GM12891 (cell line): ENCODE data around the gene AHDC1.

Experiments used
- DNase-seq: peaks from one replicate; pipeline ENCODE4 v3.0.0; 2011; ENCODE audit warnings: low spot score; ENCODE audit not compliant: insufficient read length
- FAIRE-seq: peaks from 2 replicates; lab custom pipeline; 2011; peaks lifted over from hg19 to GRCh38; lab: Jason Lieb, UNC
- PAX5 ChIP-seq: IDR thresholded peaks from 2 replicates; pipeline ENCODE4 v1.6.1; 2011; ENCODE audit warnings: low read length, moderate library complexity, mild to moderate bottlenecking; ENCODE audit not compliant: insufficient read depth, severe bottlenecking
- POLR2A ChIP-seq: IDR thresholded peaks from 2 replicates; pipeline ENCODE4 v1.6.1; 2011; ENCODE audit warnings: low read depth, low read length, control low read depth
- POLR2AphosphoS5 ChIP-seq: IDR thresholded peaks from 2 replicates; pipeline ENCODE4 v1.6.1; 2011; ENCODE audit warnings: low read depth, low read length, control low read depth
- POU2F2 ChIP-seq: IDR thresholded peaks from 2 replicates; pipeline ENCODE4 v1.6.1; 2011; ENCODE audit warnings: low read depth, mild to moderate bottlenecking, control low read depth, low read length, moderate library complexity
- SPI1 ChIP-seq: IDR thresholded peaks from 2 replicates; pipeline ENCODE4 v1.6.1; 2011; ENCODE audit warnings: low read depth, low read length, control low read depth
- TAF1 ChIP-seq: IDR thresholded peaks from 2 replicates; pipeline ENCODE4 v1.6.1; 2011; ENCODE audit warnings: low read depth, low read length, control low read depth

AHDC1 gene

GRCh38 chr1:27560268-27561123 lies 43.4 kb downstream of the AHDC1 start:
- no peak for TF ChIP-seq SPI1
- TF ChIP-seq POLR2AphosphoS5, result no peak
- no peak for TF ChIP-seq POLR2A
- TF ChIP-seq POU2F2, result no peak
- no peak for TF ChIP-seq PAX5
- no peak for TF ChIP-seq TAF1
- DNase-seq (no peak), FAIRE-seq (peak; percentile 57)

DNA sequence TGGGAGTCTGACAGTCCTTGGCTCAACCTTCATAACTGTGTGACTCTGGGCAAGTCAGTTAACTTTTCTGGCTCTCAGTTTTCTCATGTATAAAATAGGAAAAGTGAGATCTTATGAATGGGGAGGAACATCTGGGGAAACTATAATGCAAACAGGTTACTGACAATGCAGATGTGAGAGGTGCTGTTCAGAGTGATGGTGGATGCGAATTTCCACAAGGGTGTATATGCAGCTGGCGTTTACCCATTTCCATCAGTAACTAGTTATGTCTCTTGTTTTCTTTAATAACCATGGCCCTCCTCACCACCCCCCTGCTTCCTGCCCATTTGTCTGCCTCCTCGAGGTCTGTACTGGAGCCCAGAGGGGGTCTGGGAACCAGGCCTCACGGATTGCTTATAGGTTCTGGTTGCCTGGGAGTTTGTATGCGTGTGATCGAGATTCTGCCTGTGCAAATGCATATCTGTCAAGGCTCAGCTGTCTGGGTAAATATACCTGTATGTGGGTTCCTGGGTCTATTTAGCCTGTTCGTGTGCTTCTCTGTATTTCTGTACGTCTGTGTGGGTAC lies 44.4 kb downstream of the AHDC1 start:
- FAIRE-seq (no peak), DNase-seq (no peak)
- TF ChIP-seq PAX5 (no peak), SPI1 (no peak), POU2F2 (no peak)

DNA sequence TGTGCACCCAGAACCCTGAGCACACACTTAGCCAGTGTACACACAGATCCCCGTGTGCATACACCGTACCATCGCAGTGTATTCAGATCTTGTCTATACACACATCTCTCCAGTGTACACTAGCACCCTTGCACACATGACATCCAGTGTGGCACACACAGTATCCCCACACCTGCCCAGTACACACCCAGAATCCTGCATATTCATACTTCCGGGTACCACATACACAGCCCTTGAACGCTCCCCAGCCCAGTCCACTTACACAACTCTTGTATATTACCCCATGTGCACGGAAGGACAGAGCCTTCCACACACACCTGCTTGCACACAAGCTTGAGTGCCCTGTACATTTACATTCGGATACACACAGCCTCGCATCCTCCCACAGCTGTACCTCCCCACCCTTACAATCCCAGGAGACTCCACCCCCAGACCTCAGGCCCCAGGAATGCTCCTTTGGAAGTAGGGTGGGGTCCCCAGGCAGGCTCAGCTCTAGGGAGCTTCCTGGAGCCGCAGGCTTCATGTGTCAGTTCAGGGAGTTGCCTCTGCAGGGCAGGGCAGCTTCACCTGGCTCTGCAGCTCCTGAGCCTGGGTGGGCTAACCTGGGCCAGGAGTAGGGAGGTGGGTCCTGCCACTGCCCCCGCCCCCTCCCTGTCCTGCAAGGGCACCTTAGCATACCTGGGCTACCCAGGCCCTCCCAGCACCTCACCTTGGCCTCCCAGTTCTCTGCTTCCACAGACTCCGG lies 46.2 kb downstream of the AHDC1 start:
- FAIRE-seq (peak; percentile 52), DNase-seq (no peak)
- TF ChIP-seq PAX5 (no peak), TAF1 (no peak), SPI1 (no peak), POLR2AphosphoS5 (no peak), POU2F2 (no peak), POLR2A (no peak)

- FAIRE-seq (peak; percentile 87), DNase-seq (peak; percentile 97)
- TF ChIP-seq POU2F2 (peak; percentile 38; the same call in 1 of the 2 replicates), POLR2A (no peak), POLR2AphosphoS5 (no peak)
Observed at GRCh38 chr1:27556781-27557595, 47.0 kb downstream of the AHDC1 start.

GRCh38 chr1:27556435-27556780 lies 47.5 kb downstream of the AHDC1 start:
- DNase-seq (no peak), FAIRE-seq (no peak)
- TF ChIP-seq SPI1 (no peak), POLR2A (no peak), POLR2AphosphoS5 (no peak), POU2F2 (no peak), PAX5 (no peak), TAF1 (no peak)

GRCh38 chr1:27555700-27556424 lies 48.1 kb downstream of the AHDC1 start:
- TF ChIP-seq TAF1 (no peak), POU2F2 (no peak), SPI1 (no peak), POLR2AphosphoS5 (no peak), POLR2A (no peak), PAX5 (no peak)
- peak; percentile 75 for DNase-seq
- FAIRE-seq, result no peak

DNA sequence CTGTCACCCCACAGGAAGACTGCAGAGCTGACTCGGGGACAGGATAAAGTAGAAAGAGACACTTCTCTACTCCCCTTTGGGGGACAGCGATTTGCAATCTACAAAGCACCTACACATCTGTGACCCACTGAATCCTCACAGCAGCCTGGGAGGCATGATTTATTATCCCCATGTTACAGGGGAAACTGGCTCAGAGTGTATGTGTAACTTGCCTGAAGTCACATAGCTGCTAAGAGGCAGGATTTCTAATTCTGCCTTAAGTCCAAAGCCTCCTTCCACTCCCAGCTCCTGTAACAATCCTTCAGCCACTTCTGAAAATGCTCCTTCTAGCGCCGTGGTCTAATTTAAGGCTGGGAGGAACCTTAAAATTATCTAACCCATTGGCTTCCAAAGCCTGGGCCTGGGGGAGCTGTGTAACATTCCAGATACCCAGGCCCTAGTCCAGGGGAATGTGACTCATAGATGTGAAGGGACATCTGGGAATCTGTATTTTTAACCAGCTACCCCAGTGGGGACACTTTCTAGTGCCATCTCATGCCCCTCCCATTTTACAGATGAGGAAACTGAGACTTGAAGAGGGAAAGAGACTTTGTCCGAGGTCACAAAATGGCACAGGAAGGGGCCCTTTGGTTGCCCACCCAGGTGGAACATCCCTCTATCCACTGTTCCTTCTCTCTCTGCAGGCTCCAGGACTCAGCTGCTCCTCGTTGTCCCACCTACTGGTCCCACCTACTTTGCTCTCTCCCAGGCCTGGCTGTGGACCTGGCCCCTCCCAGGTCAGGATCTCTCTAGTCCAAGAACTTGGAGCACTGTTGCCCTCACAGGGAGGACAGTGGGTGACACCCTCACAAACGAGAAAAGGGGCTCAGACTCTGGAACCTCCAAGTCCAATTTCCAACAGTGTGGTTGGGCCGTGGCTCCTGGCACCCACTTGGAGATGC lies 48.9 kb downstream of the AHDC1 start:
- no peak for TF ChIP-seq SPI1
- TF ChIP-seq TAF1, result no peak
- TF ChIP-seq PAX5, result no peak
- no peak for TF ChIP-seq POLR2A
- no peak for TF ChIP-seq POLR2AphosphoS5
- no peak for TF ChIP-seq POU2F2
- DNase-seq (no peak), FAIRE-seq (peak; percentile 50)
